ENCODE measurements around the gene GALNT10. TPM values are rescaled to one million over a fixed set of nuclear protein-coding genes. Genes with fewer than 3 reads are reported as not detected.

The GALNT10 gene
- total and polyA plus RNA-seq, 9 of the 15 experiments (the other 6 are each of a cell fraction or from before 2014, with no cell fraction given), result 4.6 to 37.1 (median 13.3) TPM

DNA sequence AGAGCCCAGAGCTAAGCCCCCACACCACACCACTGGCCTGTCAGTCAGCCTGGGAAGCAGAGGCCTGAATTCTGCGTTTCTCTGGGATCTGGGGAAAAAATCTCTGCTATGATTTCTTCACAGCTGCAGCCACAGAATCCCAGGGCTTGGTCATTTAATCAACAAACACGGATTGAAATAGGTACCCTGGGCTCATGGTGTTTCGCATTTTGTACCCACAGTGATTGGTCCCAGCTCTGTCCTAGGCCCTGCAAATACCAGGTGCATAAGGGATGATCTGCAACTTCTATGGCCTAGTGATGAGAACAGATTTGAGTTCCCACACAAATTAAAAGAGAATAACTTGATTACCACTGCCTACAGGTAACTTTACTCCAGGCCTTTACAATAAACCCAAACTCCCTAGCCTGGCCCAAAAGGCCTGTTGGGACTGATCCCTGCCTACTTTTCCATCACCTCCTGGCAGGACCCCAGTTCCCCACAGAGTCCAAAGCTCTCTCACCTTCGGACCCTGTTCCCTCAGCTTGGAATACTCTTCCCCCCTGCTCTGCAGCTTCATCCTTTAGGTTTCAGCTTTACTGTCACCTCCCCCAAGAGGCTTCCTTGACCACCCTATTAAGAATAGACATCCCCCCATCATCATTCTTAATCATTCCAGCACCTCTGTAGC lies 240.6 kb downstream of the GALNT10 start (continued):
- TF ChIP-seq, protein P1, sequence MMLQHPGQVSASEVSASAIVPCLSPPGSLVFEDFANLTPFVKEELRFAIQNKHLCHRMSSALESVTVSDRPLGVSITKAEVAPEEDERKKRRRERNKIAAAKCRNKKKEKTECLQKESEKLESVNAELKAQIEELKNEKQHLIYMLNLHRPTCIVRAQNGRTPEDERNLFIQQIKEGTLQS (IDR thresholded peaks at IDR 0.05), result no peak
- TF ChIP-seq, protein P1 (CRISPR knock-in tag; conservative IDR thresholded peaks at IDR 0.05), result no peak

DNA sequence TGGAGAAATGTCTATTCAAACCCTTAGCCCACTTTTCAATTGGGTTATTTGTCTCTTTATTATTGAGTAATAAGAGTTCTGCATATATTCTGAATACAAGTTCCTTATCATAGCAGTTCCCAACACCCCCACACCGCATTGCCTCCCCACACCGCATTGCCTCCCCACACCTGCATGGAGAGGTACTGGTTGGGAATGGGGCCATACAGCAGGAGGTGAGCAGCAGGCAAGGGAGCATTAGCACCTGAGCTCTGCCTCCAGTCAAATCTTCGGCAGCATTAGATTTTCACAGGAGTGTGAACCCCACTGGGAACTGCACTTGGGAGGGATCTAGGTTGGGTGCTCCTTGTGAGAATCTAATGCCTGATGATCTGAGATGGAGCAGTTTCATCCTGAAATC lies 244.7 kb downstream of the GALNT10 start:
- no peaks in the 10 kb centered on the region for H3K9me1 ChIP-seq (ENCODE audit: control insufficient read depth, insufficient read depth, low read length)
- no peak overlapping the region for H3K4me3 ChIP-seq
- 96% methylated on average over 3 of the region's 3 CpGs for WGBS (ENCODE audit: insufficient coverage, low coverage, missing lambda C conversion rate)
- TF ChIP-seq NELFE (IDR thresholded peaks at IDR 0.05; ENCODE audit: insufficient read depth, insufficient read length) (no peak), CBX8 (IDR thresholded peaks at IDR 0.05; ENCODE audit: borderline replicate concordance, extremely low read depth, low read depth, low read length, poor library complexity, severe bottlenecking) (no peak), RBM22 (IDR thresholded peaks at IDR 0.05; ENCODE audit: low read depth, low read length, poor library complexity, severe bottlenecking) (no peak), HNRNPL (IDR thresholded peaks at IDR 0.05; ENCODE audit: low read depth, low read length) (no peak), PHF21A (IDR thresholded peaks at IDR 0.05; ENCODE audit: borderline replicate concordance, low read depth) (no peak), ETV1 (tag; conservative IDR thresholded peaks at IDR 0.05; ENCODE audit: low read depth) (no peak), KAT2B (IDR thresholded peaks at IDR 0.05; ENCODE audit: low read depth, low read length) (no peak), ZNF655 (CRISPR knock-in tag; IDR thresholded peaks at IDR 0.05) (no peak), EZH2 (IDR thresholded peaks at IDR 0.05; ENCODE audit: borderline replicate concordance, low read depth, low read length) (no peak), SRSF3 (IDR thresholded peaks at IDR 0.05; ENCODE audit: insufficient read depth, low read length) (no peak)
- H3K9me3 ChIP-seq (replicated peaks; ENCODE audit: control insufficient read depth, insufficient read depth, low read depth, low read length), result no peaks in the 10 kb centered on the region
- intact Hi-C loops (cut with micrococcal nuclease), result no loop called here
- in situ Hi-C loops (cut with MboI), result no loop called here
- no peak overlapping the region for H3K9ac ChIP-seq (ENCODE audit: insufficient read depth in 1 of 2, low read depth in 2 of 2, low read length in 2 of 2)
- H2AFZ ChIP-seq (ENCODE audit: low read depth, low read length), result no peak overlapping the region
- CTCF ChIA-PET (ENCODE audit: low intra/inter-chr PET ratio), result no interaction called here
- DNase-seq (ENCODE audit: extremely low read depth in 1 of 4, low spot score in 3 of 4) (no peak), ATAC-seq (no peak), FAIRE-seq (no peak)
- no peak overlapping the region for H3K4me2 ChIP-seq (ENCODE audit: insufficient read depth, low read length)
- H3K27ac ChIP-seq (ENCODE audit: extremely low read depth, low read depth, low read length), result no peak overlapping the region
- POLR2A ChIA-PET, result no interaction called here
- H4K20me1 ChIP-seq (replicated peaks; ENCODE audit: control insufficient read depth, insufficient read depth, low read length), result no peaks in the 10 kb centered on the region
- peaks cover 41% of the 10 kb centered on the region for H3K36me3 ChIP-seq (ENCODE audit: control insufficient read depth, insufficient read depth, low read length)
- H3K79me2 ChIP-seq (ENCODE audit: control insufficient read depth, insufficient read depth, low read length), result no peaks in the 10 kb centered on the region
- BruUV-seq (replicated peaks), result no TSS peak
- H3K27me3 ChIP-seq (ENCODE audit: control insufficient read depth in 2 of 2, insufficient read depth in 2 of 2, low read length in 2 of 2), result no peaks in the 10 kb centered on the region
- H3K4me1 ChIP-seq (replicated peaks in 1 of 2; ENCODE audit: control insufficient read depth in 2 of 2, insufficient read depth in 2 of 2, low read length in 2 of 2), result no peaks in the 10 kb centered on the region

Measured in K562 (cell line).